Lung (tissue), 12 donors: ENCODE measurements around the gene MCHR1. TPM values are rescaled to one million over a fixed set of nuclear protein-coding genes. Genes with fewer than 3 reads are reported as not detected.
A peak's percentile ranks its signal among the peaks of the same experiment; 100 is the strongest.

Source experiments
- ATAC-seq: fragments of 200-7000 bp; cut with Tn5 transposase; one replicate; pipeline ENCODE4 v1.9.1; 2020; ENCODE audit warnings: moderate number of reproducible peaks; ENCODE audit not compliant: insufficient read depth, low FRiP score
- DNase-seq, 3 donors: peaks; one replicate each; pipeline ENCODE4 v3.0.0-alpha.2; 2013 to 2017
- H3K27ac ChIP-seq, 2 donors: one replicate each; pipeline ENCODE4 v1.5.1; 2013; ENCODE audit warnings: mild to moderate bottlenecking in 2 of 2, moderate library complexity in 2 of 2, control low read depth in 1 of 2, inconsistent platforms in 1 of 2, low read depth in 1 of 2, low read length in 1 of 2
- H3K27me3 ChIP-seq, 3 donors: one replicate each; pipeline ENCODE4 v1.5.1; 2013; ENCODE audit warnings: low read length in 2 of 3; ENCODE audit not compliant: control insufficient read depth in 3 of 3, insufficient read depth in 3 of 3
- H3K36me3 ChIP-seq, 4 donors: one replicate each; pipeline ENCODE4 v1.5.1; 2013; ENCODE audit warnings: low read length in 4 of 4, mild to moderate bottlenecking in 1 of 4, moderate library complexity in 1 of 4; ENCODE audit not compliant: control insufficient read depth in 4 of 4, insufficient read depth in 4 of 4
- H3K4me1 ChIP-seq, 5 donors: one replicate each; pipeline ENCODE4 v1.5.1; 2013; ENCODE audit warnings: low read length in 5 of 5, mild to moderate bottlenecking in 2 of 5, moderate library complexity in 1 of 5; ENCODE audit not compliant: control insufficient read depth in 5 of 5, insufficient read depth in 5 of 5
- H3K4me3 ChIP-seq: one replicate; pipeline ENCODE4 v1.5.1; 2013; ENCODE audit warnings: mild to moderate bottlenecking, control low read depth, moderate library complexity
- H3K9ac ChIP-seq, 2 donors: one replicate each; pipeline ENCODE4 v1.5.1; 2013; ENCODE audit warnings: low read length in 2 of 2, control low read depth in 1 of 2; ENCODE audit not compliant: insufficient read depth in 1 of 2
- H3K9me3 ChIP-seq, 4 donors: one replicate each; pipeline ENCODE4 v1.5.1; 2013; ENCODE audit warnings: low read length in 3 of 4, mild to moderate bottlenecking in 1 of 4, moderate library complexity in 1 of 4; ENCODE audit not compliant: control insufficient read depth in 4 of 4, insufficient read depth in 3 of 4
- CTCF ChIP-seq: IDR thresholded peaks from 2 replicates; pipeline ENCODE4 v1.5.1; 2012; ENCODE audit warnings: mild to moderate bottlenecking; ENCODE audit errors: control extremely low read depth, extremely low read depth
- WGBS, 2 donors: extraction: QIAGEN DNeasy Blood & Tissue Kit; methylation state at CpG; one replicate each; pipeline ENCODE4 v1.1.7; 2013; 5-methylcytosine and 5-hydroxymethylcytosine counted together
- polyA plus RNA-seq, 2 donors: library from polyadenylated mRNA; stranded (reverse); fragments of 200-250 nt; gene quantifications; one replicate each; pipeline ENCODE4 v1.2.1, GENCODE V29; 2013
- total RNA-seq, 2 donors: library from RNA; depleted of rRNA in 1 of 2; stranded (reverse); fragments of >200 nt in 1 of 2; gene quantifications; one replicate each; pipeline ENCODE4 v1.2.1, GENCODE V29; 2014 to 2021
- donor health status: control.
- donor health status: control.
- donor health status: Bipolar disorder and iron deficiency.
- donor health status: healthy.
- donor health status: DM: yes; HTN: yes; CAD: no.

Gene MCHR1
- total and polyA plus RNA-seq, 4 donors = 0.06 to 0.62 (median 0.29) TPM

- DNase-seq (no peak), ATAC-seq (no peak)
- no peak for TF ChIP-seq CTCF
- Histone ChIP-seq H3K4me3 (no peak overlapping the region), H3K9me3 (no peaks in the 10 kb centered on the region), H3K4me1 (peaks cover 0 to 25% (median 10%) of the 10 kb centered on the region in 5 donors), H3K9ac (peak overlapping the region in 1 of 2 donors; percentile 92), H3K27me3 (no peaks in the 10 kb centered on the region), H3K36me3 (no peaks in the 10 kb centered on the region), H3K27ac (peak overlapping the region in 1 of 2 donors; percentile 87)
- 69 to 78% methylated on average over 2 of the region's 2 CpGs for WGBS, 2 donors
Measured at GRCh38 chr22:40651057-40651456, 28.2 kb upstream of the MCHR1 start.

DNA sequence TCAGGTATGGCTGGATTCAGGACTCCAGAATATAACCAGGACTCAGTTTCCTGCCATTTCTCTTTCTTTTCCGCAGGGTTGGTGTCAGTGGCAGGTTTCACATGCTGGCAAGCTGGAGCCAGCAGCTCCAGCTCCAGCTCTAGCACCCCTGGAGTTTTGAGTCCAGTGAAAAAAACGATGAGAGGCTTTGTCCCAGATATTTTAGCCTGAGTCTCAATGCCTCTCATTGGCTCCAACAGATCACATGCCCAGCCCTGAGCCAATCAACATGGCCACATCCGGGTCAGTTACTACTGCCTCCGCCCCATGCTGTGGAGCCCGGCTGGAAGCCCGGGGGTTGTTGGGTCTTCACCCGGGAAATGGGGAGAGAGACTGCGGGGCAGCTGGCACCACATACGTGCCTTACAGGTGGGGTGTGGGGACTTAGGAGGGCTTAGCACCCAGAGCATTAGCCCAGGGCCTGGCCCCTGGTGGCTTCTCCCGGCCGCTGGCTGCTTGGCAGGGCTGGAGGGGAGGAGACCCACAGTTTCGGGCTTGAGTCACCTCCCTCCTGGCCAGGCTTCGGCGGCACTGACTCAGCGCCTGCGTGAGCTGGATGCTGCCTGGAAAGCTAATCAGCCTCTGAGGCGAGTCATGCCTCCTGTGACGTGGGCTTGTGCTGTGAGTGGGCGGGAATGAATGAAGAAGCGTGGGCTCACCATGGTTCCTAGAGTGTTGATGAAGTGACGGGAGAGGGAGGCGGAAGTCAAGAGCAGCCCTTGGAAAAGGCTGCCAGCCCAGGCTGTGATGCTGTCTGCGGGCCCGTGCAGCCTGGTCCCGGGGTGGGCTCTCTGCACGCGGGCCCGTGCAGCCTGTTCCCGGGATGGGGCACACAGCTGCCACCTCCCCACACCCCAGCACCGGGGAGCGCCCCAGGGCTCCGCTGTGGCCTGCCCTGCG is 27.5 kb upstream of the MCHR1 start:
- H3K36me3 ChIP-seq = no peaks in the 10 kb centered on the region
- H3K27me3 ChIP-seq = no peaks in the 10 kb centered on the region
- peak overlapping the region; percentile 87 to 94 for H3K27ac ChIP-seq
- H3K9ac ChIP-seq = peak overlapping the region; percentile 43 to 92
- WGBS, 2 donors = 54 to 69% methylated on average over 24 to 33 of the region's 33 CpGs
- H3K9me3 ChIP-seq = no peaks in the 10 kb centered on the region
- H3K4me3 ChIP-seq = no peak overlapping the region
- H3K4me1 ChIP-seq = peaks cover 0 to 25% (median 10%) of the 10 kb centered on the region in 5 donors
- DNase-seq (peak; percentile 96 to 99 (median 98)), ATAC-seq (peak; percentile 92)
- no peak for TF ChIP-seq CTCF

- Histone ChIP-seq H3K9me3 (no peaks in the 10 kb centered on the region), H3K36me3 (no peaks in the 10 kb centered on the region), H3K4me3 (no peak overlapping the region), H3K27me3 (no peaks in the 10 kb centered on the region), H3K27ac (peak overlapping the region in 1 of 2 donors; percentile 17), H3K9ac (no peak overlapping the region), H3K4me1 (peaks cover 0 to 25% (median 10%) of the 10 kb centered on the region in 5 donors)
- ATAC-seq = no peak
- TF ChIP-seq CTCF = no peak
- no peak for DNase-seq
- 95 to 96% methylated on average over 9 of the region's 9 CpGs for WGBS, 2 donors
Measured at GRCh38 chr22:40653361-40653760, 25.9 kb upstream of the MCHR1 start.
